NK-92 treated with Interleukin-12 subunit alpha and Interleukin-12 subunit beta, amount 100 ng/mL, for 24 hours (cell line): ENCODE results near the gene EFEMP2.

Experiments
- DNase-seq: peaks from one replicate; lab custom pipeline; 2025; lab: John Stamatoyannopoulos, UW

The EFEMP2 gene

GRCh38 chr11:65884716-65885092 is 12.1 kb upstream of the EFEMP2 start:
- DNase-seq = peak; percentile 69

GRCh38 chr11:65883786-65884715 is 11.5 kb upstream of the EFEMP2 start:
- DNase-seq = no peak

- DNase-seq = no peak
Observed at GRCh38 chr11:65883058-65883761, 10.6 kb upstream of the EFEMP2 start.

GRCh38 chr11:65882120-65883057 is 9.8 kb upstream of the EFEMP2 start:
- no peak for DNase-seq

- DNase-seq = peak; percentile 77
Observed at GRCh38 chr11:65880844-65881421, 8.3 kb upstream of the EFEMP2 start.

- DNase-seq = no peak
Observed at GRCh38 chr11:65880027-65880426, 7.4 kb upstream of the EFEMP2 start.

GRCh38 chr11:65879617-65880016 is 7.0 kb upstream of the EFEMP2 start, which contains the start of gene CTSW:
Gene CTSW, plus strand, starts transcription at chr11:65879837. Its CDS starts 18 bp downstream, at chr11:65879855.
- DNase-seq = peak; percentile 79

GRCh38 chr11:65873318-65874156 is 937 bp upstream of the EFEMP2 start:
- DNase-seq = peak; percentile 92

- no peak for DNase-seq
Observed at GRCh38 chr11:65871811-65872548, 620 bp downstream of the EFEMP2 start.

- DNase-seq = no peak
Observed at GRCh38 chr11:65870706-65871681, 1.6 kb downstream of the EFEMP2 start.

- DNase-seq = no peak
Observed at GRCh38 chr11:65870307-65870658, 2.3 kb downstream of the EFEMP2 start.

GRCh38 chr11:65869643-65870306 is 2.8 kb downstream of the EFEMP2 start:
- no peak for DNase-seq

- DNase-seq = no peak
Observed at GRCh38 chr11:65868907-65869306, 3.7 kb downstream of the EFEMP2 start.

GRCh38 chr11:65868076-65868667 is 4.4 kb downstream of the EFEMP2 start:
- DNase-seq = no peak

- no peak for DNase-seq
Observed at GRCh38 chr11:65867284-65868071, 5.1 kb downstream of the EFEMP2 start.

GRCh38 chr11:65866509-65867283 is 5.9 kb downstream of the EFEMP2 start:
- no peak for DNase-seq
